ENCODE data around the gene ARMH1. TPM values are rescaled to one million over a fixed set of nuclear protein-coding genes. Genes with fewer than 3 reads are reported as not detected.

The ARMH1 gene
- total RNA-seq, 1 experiment from 2014 or later, result 2.8 TPM

GRCh38 chr1:44659566-44659965, 14.9 kb upstream of the ARMH1 start:
- Histone ChIP-seq H3K4me1 (ENCODE audit: control insufficient read depth, insufficient read depth, low read length) (no peaks in the 10 kb centered on the region), H3K36me3 (ENCODE audit: control insufficient read depth, insufficient read depth, low read length) (no peaks in the 10 kb centered on the region), H3K27ac (ENCODE audit: low read length) (no peak overlapping the region), H3K4me3 (ENCODE audit: low read depth in 2 of 2, low read length in 2 of 2) (no peak overlapping the region), H3K27me3 (ENCODE audit: control insufficient read depth, insufficient read depth, low read length) (no peaks in the 10 kb centered on the region), H3K9me3 (ENCODE audit: control insufficient read depth, insufficient read depth, low read depth, low read length) (no peaks in the 10 kb centered on the region)
- ATAC-seq (no peak), DNase-seq (ENCODE audit: low read depth, low spot score) (no peak)
- in situ Hi-C loops (cut with HindIII; ENCODE audit: low pct_unique_long_range_greater_than_20kb, low sequenced_read_pairs), result no loop called here
- CTCF ChIA-PET, result no interaction called here
- intact Hi-C loops (cut with micrococcal nuclease; ENCODE audit: unreplicated experiment), result no loop called here
- POLR2A ChIA-PET, result no interaction called here
- TF ChIP-seq, protein P1, sequence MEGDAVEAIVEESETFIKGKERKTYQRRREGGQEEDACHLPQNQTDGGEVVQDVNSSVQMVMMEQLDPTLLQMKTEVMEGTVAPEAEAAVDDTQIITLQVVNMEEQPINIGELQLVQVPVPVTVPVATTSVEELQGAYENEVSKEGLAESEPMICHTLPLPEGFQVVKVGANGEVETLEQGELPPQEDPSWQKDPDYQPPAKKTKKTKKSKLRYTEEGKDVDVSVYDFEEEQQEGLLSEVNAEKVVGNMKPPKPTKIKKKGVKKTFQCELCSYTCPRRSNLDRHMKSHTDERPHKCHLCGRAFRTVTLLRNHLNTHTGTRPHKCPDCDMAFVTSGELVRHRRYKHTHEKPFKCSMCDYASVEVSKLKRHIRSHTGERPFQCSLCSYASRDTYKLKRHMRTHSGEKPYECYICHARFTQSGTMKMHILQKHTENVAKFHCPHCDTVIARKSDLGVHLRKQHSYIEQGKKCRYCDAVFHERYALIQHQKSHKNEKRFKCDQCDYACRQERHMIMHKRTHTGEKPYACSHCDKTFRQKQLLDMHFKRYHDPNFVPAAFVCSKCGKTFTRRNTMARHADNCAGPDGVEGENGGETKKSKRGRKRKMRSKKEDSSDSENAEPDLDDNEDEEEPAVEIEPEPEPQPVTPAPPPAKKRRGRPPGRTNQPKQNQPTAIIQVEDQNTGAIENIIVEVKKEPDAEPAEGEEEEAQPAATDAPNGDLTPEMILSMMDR (IDR thresholded peaks at IDR 0.05), result no peak
- TF ChIP-seq POLR2AphosphoS5 (IDR thresholded peaks at IDR 0.05; ENCODE audit: low read depth, low read length) (no peak), TCF7L2 (IDR thresholded peaks at IDR 0.05; ENCODE audit: low read depth, low read length) (no peak), SIN3A (IDR thresholded peaks at IDR 0.05; ENCODE audit: borderline replicate concordance, insufficient read depth, low read depth, low read length) (no peak)
- TF ChIP-seq, protein P2, sequence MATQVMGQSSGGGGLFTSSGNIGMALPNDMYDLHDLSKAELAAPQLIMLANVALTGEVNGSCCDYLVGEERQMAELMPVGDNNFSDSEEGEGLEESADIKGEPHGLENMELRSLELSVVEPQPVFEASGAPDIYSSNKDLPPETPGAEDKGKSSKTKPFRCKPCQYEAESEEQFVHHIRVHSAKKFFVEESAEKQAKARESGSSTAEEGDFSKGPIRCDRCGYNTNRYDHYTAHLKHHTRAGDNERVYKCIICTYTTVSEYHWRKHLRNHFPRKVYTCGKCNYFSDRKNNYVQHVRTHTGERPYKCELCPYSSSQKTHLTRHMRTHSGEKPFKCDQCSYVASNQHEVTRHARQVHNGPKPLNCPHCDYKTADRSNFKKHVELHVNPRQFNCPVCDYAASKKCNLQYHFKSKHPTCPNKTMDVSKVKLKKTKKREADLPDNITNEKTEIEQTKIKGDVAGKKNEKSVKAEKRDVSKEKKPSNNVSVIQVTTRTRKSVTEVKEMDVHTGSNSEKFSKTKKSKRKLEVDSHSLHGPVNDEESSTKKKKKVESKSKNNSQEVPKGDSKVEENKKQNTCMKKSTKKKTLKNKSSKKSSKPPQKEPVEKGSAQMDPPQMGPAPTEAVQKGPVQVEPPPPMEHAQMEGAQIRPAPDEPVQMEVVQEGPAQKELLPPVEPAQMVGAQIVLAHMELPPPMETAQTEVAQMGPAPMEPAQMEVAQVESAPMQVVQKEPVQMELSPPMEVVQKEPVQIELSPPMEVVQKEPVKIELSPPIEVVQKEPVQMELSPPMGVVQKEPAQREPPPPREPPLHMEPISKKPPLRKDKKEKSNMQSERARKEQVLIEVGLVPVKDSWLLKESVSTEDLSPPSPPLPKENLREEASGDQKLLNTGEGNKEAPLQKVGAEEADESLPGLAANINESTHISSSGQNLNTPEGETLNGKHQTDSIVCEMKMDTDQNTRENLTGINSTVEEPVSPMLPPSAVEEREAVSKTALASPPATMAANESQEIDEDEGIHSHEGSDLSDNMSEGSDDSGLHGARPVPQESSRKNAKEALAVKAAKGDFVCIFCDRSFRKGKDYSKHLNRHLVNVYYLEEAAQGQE (IDR thresholded peaks at IDR 0.05; ENCODE audit: insufficient read depth in 1 of 2, low read depth in 2 of 2, low read length in 1 of 2), result no peak
- no TSS peak for BruUV-seq (replicated peaks)

- POLR2A ChIA-PET, result no interaction called here
- CTCF ChIA-PET, result interaction anchor here (0.7 kb wide), 1 partner anchor 26 kb away, joined by 5 read pairs; no protein-coding TSS in a partner anchor
- no peaks in the 10 kb centered on the region for H3K4me1 ChIP-seq (ENCODE audit: control insufficient read depth, insufficient read depth, low read length)
- TF ChIP-seq SIN3A (IDR thresholded peaks at IDR 0.05; ENCODE audit: borderline replicate concordance, insufficient read depth, low read depth, low read length) (no peak), TCF7L2 (IDR thresholded peaks at IDR 0.05; ENCODE audit: low read depth, low read length) (no peak)
- DNase-seq (ENCODE audit: low read depth, low spot score) (no peak), ATAC-seq (no peak)
- H3K4me3 ChIP-seq (ENCODE audit: low read depth in 2 of 2, low read length in 2 of 2), result no peak overlapping the region
- no peaks in the 10 kb centered on the region for H3K36me3 ChIP-seq (ENCODE audit: control insufficient read depth, insufficient read depth, low read length)
- in situ Hi-C loops (cut with HindIII; ENCODE audit: low pct_unique_long_range_greater_than_20kb, low sequenced_read_pairs), result no loop called here
- H3K9me3 ChIP-seq (ENCODE audit: control insufficient read depth, insufficient read depth, low read depth, low read length), result no peaks in the 10 kb centered on the region
- no peaks in the 10 kb centered on the region for H3K27me3 ChIP-seq (ENCODE audit: control insufficient read depth, insufficient read depth, low read length)
- BruUV-seq (replicated peaks), result no TSS peak
- H3K27ac ChIP-seq (ENCODE audit: low read length), result no peak overlapping the region
- intact Hi-C loops (cut with micrococcal nuclease; ENCODE audit: unreplicated experiment), result no loop called here
Measured at GRCh38 chr1:44660176-44660575, 14.3 kb upstream of the ARMH1 start.

DNA sequence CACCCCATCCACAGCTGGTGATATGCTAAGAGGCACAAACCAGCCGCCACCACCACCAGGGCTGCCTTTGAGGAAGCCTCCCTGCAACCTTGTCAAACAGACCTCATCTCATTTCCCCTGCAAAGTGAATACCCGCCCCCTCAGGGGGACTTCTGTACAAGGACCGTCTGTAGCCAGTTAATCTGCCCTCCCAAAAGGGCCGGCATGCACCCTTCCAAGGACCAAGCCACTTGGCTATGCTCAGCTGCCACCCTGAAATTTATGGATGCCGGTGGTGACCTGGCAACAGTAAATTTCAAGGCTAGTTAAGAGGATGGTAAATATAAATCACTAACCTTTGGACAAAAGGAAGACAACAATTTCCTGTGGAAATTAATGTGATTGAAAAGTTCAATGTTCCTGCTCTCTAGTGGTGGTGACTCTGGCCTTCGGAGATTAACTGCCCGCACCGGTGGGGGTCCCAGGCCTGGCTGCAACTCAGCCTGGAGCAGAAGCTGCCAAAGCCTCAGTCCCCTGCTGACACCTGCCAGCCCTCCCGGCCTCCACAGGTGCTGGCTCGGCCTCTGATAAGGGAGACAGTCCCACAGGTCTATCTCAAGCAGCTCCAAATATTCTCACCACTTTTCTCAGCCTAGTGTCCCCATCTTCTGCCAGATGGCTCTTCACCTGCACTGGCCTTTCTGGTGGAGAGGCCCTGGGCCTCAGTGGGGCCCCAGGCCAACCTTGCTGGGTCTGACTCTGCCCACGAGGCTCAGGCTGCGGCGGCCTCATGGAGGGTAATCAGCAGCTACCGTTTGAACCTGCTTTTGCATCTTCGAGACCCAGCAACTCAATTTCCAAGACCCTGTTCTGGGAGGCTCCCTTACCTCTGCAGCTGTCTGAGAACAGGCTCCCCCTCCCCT, 12.5 kb upstream of the ARMH1 start:
- Histone ChIP-seq H3K4me3 (ENCODE audit: low read depth in 2 of 2, low read length in 2 of 2) (no peak overlapping the region), H3K9me3 (ENCODE audit: control insufficient read depth, insufficient read depth, low read depth, low read length) (no peaks in the 10 kb centered on the region), H3K36me3 (ENCODE audit: control insufficient read depth, insufficient read depth, low read length) (no peaks in the 10 kb centered on the region), H3K27ac (ENCODE audit: low read length) (no peak overlapping the region), H3K4me1 (ENCODE audit: control insufficient read depth, insufficient read depth, low read length) (no peaks in the 10 kb centered on the region), H3K27me3 (ENCODE audit: control insufficient read depth, insufficient read depth, low read length) (no peaks in the 10 kb centered on the region)
- intact Hi-C loops (cut with micrococcal nuclease; ENCODE audit: unreplicated experiment), result no loop called here
- ChIA-PET CTCF (interaction anchor here (0.6 kb wide), 1 partner anchor 514 kb away, joined by 3 read pairs; no protein-coding TSS in a partner anchor), POLR2A (no interaction called here)
- BruUV-seq (replicated peaks), result no TSS peak
- TF ChIP-seq SIN3A (IDR thresholded peaks at IDR 0.05; ENCODE audit: borderline replicate concordance, insufficient read depth, low read depth, low read length) (no peak), POLR2AphosphoS5 (IDR thresholded peaks at IDR 0.05; ENCODE audit: low read depth, low read length) (no peak), TCF7L2 (IDR thresholded peaks at IDR 0.05; ENCODE audit: low read depth, low read length) (no peak)
- TF ChIP-seq, protein P2 (IDR thresholded peaks at IDR 0.05; ENCODE audit: insufficient read depth in 1 of 2, low read depth in 2 of 2, low read length in 1 of 2), result no peak
- TF ChIP-seq, protein P1 (IDR thresholded peaks at IDR 0.05), result no peak
- in situ Hi-C loops (cut with HindIII; ENCODE audit: low pct_unique_long_range_greater_than_20kb, low sequenced_read_pairs), result no loop called here
- DNase-seq (ENCODE audit: low read depth, low spot score), result no peak
- no peak for ATAC-seq
